T-helper 17 cell (primary cell): Measurements from ENCODE around the gene FAM13A. TPM values are rescaled to one million over a fixed set of nuclear protein-coding genes. Genes with fewer than 3 reads are reported as not detected.

Experiments used
- ATAC-seq: fragments of 150-1000 bp; cut with Tn5 transposase; 2 replicates; pipeline ENCODE4 v1.10.0; 2021; ENCODE audit warnings: mild to moderate bottlenecking, moderate library complexity
- DNase-seq, 3 donors: peaks; one replicate each; pipeline versions ENCODE4 v3.0.0 to v3.0.0-alpha.2; 2020 to 2021
- H3K9me3 ChIP-seq: one replicate; pipeline ENCODE4 v1.7.0; 2013; ENCODE audit warnings: low read length, mild to moderate bottlenecking; ENCODE audit not compliant: control insufficient read depth, poor library complexity, severe bottlenecking
- H3K27ac Mint-ChIP-seq: one replicate; pipeline ENCODE4 v1.8.0; 2022; ENCODE audit warnings: mild to moderate bottlenecking, moderate library complexity, mixed read lengths
- H3K27me3 Mint-ChIP-seq: one replicate; pipeline ENCODE4 v1.8.0; 2022; ENCODE audit warnings: mixed read lengths
- H3K36me3 Mint-ChIP-seq: one replicate; pipeline ENCODE4 v1.8.0; 2022; ENCODE audit warnings: low read depth, mixed read lengths
- H3K4me1 Mint-ChIP-seq: one replicate; pipeline ENCODE4 v1.8.0; 2022; ENCODE audit warnings: mild to moderate bottlenecking, mixed read lengths
- H3K4me3 Mint-ChIP-seq: one replicate; pipeline ENCODE4 v1.8.0; 2022; ENCODE audit warnings: mild to moderate bottlenecking, moderate library complexity, mixed read lengths
- total RNA-seq, 4 donors: library from RNA in 2 of 4; stranded (reverse) in 2 of 4; gene quantifications; one replicate each; pipeline ENCODE4 v1.2.3 and lab custom pipeline; 2022 to 2026

FAM13A gene
- total RNA-seq, 2 donors from 2014 or later, result 10.8 to 37.5 TPM

DNA sequence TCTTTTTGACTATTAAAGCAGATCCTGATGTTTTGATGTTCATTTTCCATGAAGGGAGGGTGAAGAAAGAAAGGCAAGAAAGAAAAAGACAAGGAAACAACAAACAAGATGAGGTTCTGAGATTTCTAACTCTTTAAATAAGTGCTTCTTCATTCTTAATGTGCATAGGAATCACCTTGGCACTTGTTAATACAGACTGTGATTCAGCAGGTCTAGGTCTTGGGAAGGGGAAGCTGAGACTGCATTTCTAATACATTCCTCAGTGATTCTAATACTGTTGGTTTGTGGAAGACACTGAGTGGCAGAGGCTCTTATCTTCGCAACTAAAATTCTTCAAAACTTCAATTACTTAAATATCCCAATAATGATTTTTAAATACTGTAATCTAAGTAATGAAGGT, 264.2 kb downstream of the FAM13A start:
- H3K4me1 Mint-ChIP-seq, result peaks cover 11% of the 10 kb centered on the region
- peaks cover 2% of the 10 kb centered on the region for H3K36me3 Mint-ChIP-seq
- peak overlapping the region; percentile 37 for H3K27ac Mint-ChIP-seq
- ATAC-seq, result no peak
- DNase-seq, result no peak
- H3K9me3 ChIP-seq, result no peaks in the 10 kb centered on the region
- no peaks in the 10 kb centered on the region for H3K27me3 Mint-ChIP-seq
- H3K4me3 Mint-ChIP-seq, result no peak overlapping the region

DNA sequence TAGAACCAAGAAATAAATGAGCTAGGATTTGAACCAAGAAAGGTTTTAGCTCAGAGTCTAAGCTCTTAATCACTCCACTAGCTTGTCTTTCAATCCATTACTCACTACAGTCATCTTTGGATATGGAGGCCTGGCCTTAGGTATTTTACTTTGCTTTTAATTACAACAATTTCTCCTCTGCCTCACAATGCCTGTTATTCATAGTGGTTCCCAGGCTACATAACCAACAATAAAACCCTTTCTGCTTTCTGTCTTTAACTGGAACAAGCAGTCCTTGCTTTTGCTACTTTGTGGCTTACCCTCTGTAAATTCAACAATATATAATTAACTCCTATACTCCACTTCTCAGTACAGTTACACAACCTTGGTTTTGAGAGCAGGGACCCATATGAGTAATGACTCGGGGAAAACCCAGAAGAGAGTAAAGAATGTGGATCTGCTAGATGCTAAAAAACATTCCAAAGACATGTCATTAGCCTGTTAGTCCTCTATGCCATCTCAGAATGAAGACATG, 264.7 kb downstream of the FAM13A start:
- Mint-ChIP-seq H3K27me3 (no peaks in the 10 kb centered on the region), H3K4me1 (peaks cover 11% of the 10 kb centered on the region), H3K36me3 (peaks cover 2% of the 10 kb centered on the region), H3K27ac (peak overlapping the region; percentile 37), H3K4me3 (no peak overlapping the region)
- DNase-seq (no peak), ATAC-seq (peak; percentile 52)
- H3K9me3 ChIP-seq, result no peaks in the 10 kb centered on the region

DNA sequence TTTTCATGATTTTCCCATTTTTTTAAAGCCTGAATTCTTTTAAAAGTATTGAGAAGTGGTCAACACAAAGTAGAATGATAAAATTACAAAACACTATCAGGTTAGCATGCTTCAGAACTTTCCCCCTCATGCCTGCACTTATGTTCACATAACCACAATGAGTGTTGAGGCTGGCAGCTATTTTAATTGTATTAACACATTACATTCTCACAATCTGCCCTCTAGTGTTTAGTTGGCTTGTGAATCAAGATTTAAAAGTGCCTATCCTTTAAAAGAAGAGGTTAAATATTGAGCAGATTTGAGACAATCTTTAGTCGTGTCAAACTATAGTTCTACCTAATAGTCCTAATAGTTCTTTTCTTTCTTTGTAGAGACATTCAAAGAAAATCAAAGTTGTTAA, 265.7 kb downstream of the FAM13A start:
- H3K4me3 Mint-ChIP-seq, result no peak overlapping the region
- no peak overlapping the region for H3K27ac Mint-ChIP-seq
- no peaks in the 10 kb centered on the region for H3K9me3 ChIP-seq
- no peaks in the 10 kb centered on the region for H3K27me3 Mint-ChIP-seq
- peaks cover 2% of the 10 kb centered on the region for H3K36me3 Mint-ChIP-seq
- peaks cover 11% of the 10 kb centered on the region for H3K4me1 Mint-ChIP-seq
- DNase-seq (no peak), ATAC-seq (no peak)

DNA sequence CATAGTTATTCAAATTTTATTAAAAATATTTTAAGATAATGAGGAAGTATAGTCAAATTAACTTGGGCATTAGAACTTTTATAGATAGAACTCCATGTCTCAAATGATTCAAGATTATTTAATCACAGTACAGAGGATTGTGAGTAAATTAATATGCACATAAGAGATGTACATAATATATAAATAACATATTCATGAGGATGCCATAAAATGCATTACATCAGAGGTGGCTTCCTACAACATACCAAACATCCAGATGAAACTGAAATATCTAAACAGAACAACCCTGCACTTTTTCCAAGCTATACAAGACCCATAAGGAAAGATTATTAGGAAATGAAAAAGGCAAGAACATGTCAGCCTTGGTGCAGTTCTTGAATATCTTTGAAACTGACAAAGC, 268.1 kb downstream of the FAM13A start:
- ATAC-seq (no peak), DNase-seq (no peak)
- Mint-ChIP-seq H3K4me3 (no peak overlapping the region), H3K27me3 (no peaks in the 10 kb centered on the region), H3K36me3 (peaks cover 7% of the 10 kb centered on the region), H3K27ac (no peak overlapping the region), H3K4me1 (peaks cover 13% of the 10 kb centered on the region)
- no peaks in the 10 kb centered on the region for H3K9me3 ChIP-seq

DNA sequence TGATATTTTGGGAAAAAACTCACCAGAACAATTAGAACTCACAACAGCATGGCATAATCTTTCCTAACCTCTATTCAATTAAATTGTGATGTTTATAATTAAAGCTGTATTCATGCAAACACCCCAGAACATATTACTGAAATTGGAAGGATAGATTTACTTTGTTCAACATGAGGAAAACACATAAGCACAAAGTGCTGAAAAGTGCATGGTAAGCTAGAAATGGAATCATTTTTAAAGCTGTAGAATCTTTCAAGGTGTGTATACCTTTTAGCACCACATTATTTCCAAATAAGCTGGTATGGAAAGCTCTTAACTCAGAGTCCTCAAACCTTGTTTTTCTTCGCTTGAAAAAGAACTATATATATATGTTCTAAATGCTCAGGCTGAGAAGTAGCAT, 268.6 kb downstream of the FAM13A start:
- H3K36me3 Mint-ChIP-seq, result peaks cover 7% of the 10 kb centered on the region
- ATAC-seq (no peak), DNase-seq (no peak)
- no peaks in the 10 kb centered on the region for H3K27me3 Mint-ChIP-seq
- H3K4me3 Mint-ChIP-seq, result no peak overlapping the region
- H3K9me3 ChIP-seq, result no peaks in the 10 kb centered on the region
- H3K4me1 Mint-ChIP-seq, result peaks cover 13% of the 10 kb centered on the region
- no peak overlapping the region for H3K27ac Mint-ChIP-seq

DNA sequence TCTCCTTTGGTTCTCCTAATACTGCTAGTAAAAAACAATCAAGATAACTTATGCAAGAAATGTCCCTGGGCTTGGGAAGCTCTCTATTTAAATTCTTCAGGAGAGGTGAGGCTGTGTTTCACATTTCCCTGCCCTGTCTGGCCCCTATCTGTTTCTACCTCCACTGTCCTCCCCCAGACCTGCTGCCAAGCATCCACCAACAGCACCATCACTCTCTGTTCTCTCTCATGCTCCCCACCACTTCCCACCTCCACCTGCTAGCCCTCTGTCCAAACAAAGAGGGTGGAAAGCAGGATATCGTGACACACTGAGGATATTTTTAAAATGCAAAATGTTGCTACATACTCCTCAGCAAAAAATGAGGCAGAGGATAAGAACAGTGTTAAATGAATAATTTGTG, 271.0 kb downstream of the FAM13A start:
- DNase-seq, result no peak
- peaks cover 5% of the 10 kb centered on the region for H3K4me1 Mint-ChIP-seq
- no peaks in the 10 kb centered on the region for H3K9me3 ChIP-seq
- no peak for ATAC-seq
- no peak overlapping the region for H3K27ac Mint-ChIP-seq
- H3K27me3 Mint-ChIP-seq, result no peaks in the 10 kb centered on the region
- no peak overlapping the region for H3K4me3 Mint-ChIP-seq
- H3K36me3 Mint-ChIP-seq, result peaks cover 7% of the 10 kb centered on the region

DNA sequence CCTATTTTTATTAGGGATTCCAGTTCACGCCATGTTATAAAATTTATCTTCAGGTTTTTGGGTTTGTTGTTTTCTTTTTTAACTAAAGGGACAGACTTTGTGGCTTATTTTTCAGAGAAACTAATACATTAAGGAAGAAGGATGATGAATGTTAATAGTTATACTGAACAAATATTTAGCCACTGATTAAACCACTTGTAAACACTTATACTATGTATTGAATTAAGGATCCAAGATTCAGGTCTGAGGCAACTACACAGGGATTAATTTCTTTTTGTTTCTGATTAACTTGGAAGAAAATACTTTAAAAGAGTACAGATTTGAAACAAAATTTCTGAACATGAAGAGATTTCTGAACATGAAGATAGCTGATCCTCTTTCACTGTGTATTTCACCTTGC, 276.6 kb downstream of the FAM13A start:
- H3K36me3 Mint-ChIP-seq, result peaks cover 2% of the 10 kb centered on the region

DNA sequence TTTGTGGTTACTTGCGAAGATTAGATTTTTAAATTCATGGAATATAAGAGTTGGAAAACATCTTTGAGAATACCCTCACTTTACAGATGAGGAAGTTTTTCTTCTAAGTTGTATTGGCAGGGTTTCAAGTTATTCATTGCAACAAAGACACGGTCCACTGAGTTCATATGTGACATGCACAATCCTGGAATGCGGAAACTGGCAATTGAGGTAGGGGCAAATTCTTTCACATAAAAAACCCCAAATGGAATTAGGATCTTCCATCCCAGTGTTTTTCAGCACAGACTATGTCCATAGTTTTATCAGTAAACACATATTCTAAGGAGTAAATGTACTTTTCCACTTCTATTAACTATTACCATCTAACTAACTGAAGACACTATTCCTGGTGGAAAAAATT, 277.6 kb downstream of the FAM13A start:
- Mint-ChIP-seq H3K4me3 (no peak overlapping the region), H3K4me1 (no peaks in the 10 kb centered on the region), H3K36me3 (no peaks in the 10 kb centered on the region), H3K27me3 (no peaks in the 10 kb centered on the region), H3K27ac (no peak overlapping the region)
- H3K9me3 ChIP-seq, result no peaks in the 10 kb centered on the region
- ATAC-seq, result no peak
- no peak for DNase-seq

More for the DNA sequence above, 276.6 kb downstream of the FAM13A start:
- Mint-ChIP-seq H3K4me3 (no peak overlapping the region), H3K4me1 (peaks cover 1% of the 10 kb centered on the region), H3K27me3 (no peaks in the 10 kb centered on the region), H3K27ac (no peak overlapping the region)
- DNase-seq (no peak), ATAC-seq (no peak)
- H3K9me3 ChIP-seq, result no peaks in the 10 kb centered on the region

DNA sequence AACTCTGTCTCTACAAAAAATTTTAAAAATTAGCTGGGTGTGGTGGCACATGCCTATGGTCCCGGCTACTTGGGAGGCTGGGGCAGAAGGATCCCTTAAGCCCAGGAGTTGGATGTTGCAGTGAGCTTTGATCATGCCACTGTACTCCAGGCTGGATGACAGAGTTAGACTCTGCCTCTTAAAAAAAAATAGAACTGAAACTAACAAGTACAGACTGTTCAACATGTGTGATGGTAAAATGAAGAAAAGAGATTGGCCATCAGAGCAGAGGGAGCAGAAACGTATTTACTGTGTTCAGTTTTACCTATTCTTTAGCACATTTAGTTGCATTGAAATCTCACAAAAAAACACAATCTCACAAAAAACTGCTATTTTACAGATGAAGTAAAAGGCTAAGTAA, 281.5 kb downstream of the FAM13A start:
- no peak overlapping the region for H3K4me3 Mint-ChIP-seq
- H3K27me3 Mint-ChIP-seq, result no peaks in the 10 kb centered on the region
- DNase-seq, result no peak
- H3K9me3 ChIP-seq, result no peaks in the 10 kb centered on the region
- no peak overlapping the region for H3K27ac Mint-ChIP-seq
- ATAC-seq, result no peak
- H3K36me3 Mint-ChIP-seq, result peaks cover 2% of the 10 kb centered on the region
- no peaks in the 10 kb centered on the region for H3K4me1 Mint-ChIP-seq

DNA sequence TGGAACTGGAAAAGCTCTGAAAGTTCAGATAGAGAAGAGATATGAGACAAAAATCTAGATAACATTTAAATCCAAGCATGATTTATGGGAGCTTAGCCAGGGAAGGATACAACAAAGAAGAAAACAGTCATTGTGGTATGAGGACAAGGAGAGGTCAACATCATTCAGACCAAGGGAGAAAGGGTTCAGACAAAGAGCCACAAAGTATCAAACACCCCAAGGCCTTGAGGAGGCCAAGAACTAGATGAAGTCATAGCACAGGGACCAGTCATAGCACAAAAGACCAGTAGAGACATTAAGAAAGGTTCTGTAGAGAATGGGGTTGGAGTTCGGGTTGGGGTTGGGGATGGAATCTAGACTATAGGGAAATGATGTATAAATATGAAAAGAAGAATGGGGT, 282.0 kb downstream of the FAM13A start:
- ATAC-seq (no peak), DNase-seq (no peak)
- Mint-ChIP-seq H3K27ac (no peak overlapping the region), H3K4me3 (no peak overlapping the region), H3K4me1 (no peaks in the 10 kb centered on the region), H3K36me3 (peaks cover 2% of the 10 kb centered on the region), H3K27me3 (no peaks in the 10 kb centered on the region)
- H3K9me3 ChIP-seq, result no peaks in the 10 kb centered on the region

DNA sequence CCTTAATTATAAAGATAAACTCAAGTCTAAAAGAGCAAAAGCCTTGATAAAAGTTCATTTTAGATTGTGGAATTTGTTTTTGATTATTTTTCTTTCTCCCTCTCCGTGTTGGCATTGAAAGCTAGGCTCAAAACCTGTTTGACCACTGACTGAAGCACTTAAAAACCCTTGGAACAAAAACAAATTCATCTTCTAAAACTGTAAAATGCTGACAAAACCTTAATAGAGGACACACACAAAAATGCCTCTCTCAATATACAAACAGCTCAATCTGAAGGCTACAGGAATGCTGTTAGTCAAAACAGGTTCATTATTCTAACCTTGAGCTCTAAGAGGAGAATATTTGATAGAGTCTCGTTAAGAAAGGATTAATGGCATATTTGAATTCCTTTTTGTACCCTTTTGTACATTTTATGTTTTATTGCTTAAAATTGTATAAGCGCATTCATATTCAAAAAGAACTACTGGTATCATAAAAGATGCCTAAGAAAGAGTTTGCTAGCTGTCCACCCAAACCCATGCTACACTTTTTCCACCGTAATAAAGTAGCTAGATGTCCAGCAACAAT, 285.0 kb downstream of the FAM13A start:
- Mint-ChIP-seq H3K36me3 (peaks cover 6% of the 10 kb centered on the region), H3K4me3 (no peak overlapping the region), H3K4me1 (no peaks in the 10 kb centered on the region), H3K27me3 (no peaks in the 10 kb centered on the region), H3K27ac (no peak overlapping the region)
- no peak for ATAC-seq
- no peaks in the 10 kb centered on the region for H3K9me3 ChIP-seq
- DNase-seq, result no peak

DNA sequence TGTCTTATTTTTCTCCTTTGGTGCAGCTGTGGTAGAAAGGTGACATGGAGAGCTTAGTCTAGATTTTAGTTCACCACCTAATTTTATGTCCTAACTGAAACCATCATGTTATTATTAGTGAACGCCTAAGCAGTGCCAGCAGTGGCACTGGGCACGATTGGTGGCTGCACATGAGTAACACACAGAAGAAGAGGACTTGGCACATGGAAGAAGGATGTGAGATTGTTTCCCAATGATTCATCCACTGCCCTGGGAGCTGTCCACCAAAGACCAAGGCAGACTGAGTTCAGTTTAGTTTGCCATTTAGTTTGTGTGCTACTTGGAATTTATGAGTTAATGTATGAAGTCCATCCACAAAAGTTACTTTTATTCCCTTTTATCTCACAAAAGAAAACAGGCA, 291.3 kb downstream of the FAM13A start:
- Mint-ChIP-seq H3K27ac (no peak overlapping the region), H3K27me3 (peaks cover 9% of the 10 kb centered on the region), H3K4me3 (no peak overlapping the region), H3K36me3 (peaks cover 12% of the 10 kb centered on the region), H3K4me1 (peaks cover 11% of the 10 kb centered on the region)
- DNase-seq (no peak), ATAC-seq (no peak)
- no peaks in the 10 kb centered on the region for H3K9me3 ChIP-seq

DNA sequence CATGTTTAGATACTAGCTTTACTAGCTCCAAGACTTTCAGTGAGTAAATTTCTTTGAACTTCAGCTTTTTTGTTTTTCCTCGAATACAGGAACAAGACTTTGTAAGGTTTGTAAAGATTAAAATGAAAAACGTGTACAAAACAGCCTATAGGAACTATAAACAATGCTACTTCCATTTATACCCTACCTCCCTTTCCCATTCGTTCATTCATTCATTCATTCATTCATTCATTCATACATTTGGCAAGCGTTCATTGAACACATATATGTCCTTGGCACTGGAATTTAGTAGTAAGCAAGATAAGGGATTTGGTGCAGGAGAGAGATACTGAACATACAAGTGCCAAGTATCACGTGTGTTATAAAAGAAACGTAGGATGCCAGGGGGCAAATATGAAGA, 293.9 kb downstream of the FAM13A start:
- DNase-seq (no peak), ATAC-seq (no peak)
- peaks cover 10% of the 10 kb centered on the region for H3K36me3 Mint-ChIP-seq
- no peaks in the 10 kb centered on the region for H3K9me3 ChIP-seq
- no peak overlapping the region for H3K27ac Mint-ChIP-seq
- H3K27me3 Mint-ChIP-seq, result peaks cover 9% of the 10 kb centered on the region
- no peak overlapping the region for H3K4me3 Mint-ChIP-seq
- H3K4me1 Mint-ChIP-seq, result peaks cover 11% of the 10 kb centered on the region

DNA sequence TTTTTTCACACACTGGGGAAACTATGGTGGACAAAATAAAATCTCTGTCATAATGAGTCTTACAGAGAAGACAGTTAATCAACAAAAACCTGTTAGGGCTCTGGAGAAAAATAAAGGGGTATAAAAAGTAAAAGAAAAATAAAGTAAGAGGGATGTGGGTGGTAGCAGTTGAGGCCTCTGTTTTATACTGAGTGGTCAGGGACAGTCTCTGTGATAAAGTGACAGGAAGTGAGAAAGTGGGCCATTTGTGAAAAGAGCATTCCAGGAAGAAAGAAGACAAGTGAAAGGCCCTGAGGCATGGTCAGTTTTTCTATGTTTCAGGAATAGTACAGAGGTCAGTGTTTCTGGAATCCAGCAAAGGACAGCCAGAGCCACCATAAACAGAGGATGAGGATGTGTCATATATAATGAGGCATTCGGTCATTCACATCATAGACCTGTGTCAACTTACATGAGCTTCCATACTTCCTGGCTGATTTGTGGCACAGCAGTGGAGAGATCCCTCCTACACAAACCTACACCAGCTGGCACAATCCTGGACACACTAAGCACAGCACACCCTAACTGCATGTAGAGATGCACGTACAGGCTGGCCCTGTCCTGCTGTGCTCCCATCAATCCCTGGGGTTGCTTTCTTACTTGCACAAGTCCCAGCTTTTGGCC, 295.0 kb downstream of the FAM13A start:
- DNase-seq (no peak), ATAC-seq (no peak)
- H3K4me3 Mint-ChIP-seq, result no peak overlapping the region
- no peaks in the 10 kb centered on the region for H3K9me3 ChIP-seq
- H3K36me3 Mint-ChIP-seq, result peaks cover 8% of the 10 kb centered on the region
- peaks cover 11% of the 10 kb centered on the region for H3K4me1 Mint-ChIP-seq
- H3K27ac Mint-ChIP-seq, result peak overlapping the region; percentile 61
- peaks cover 9% of the 10 kb centered on the region for H3K27me3 Mint-ChIP-seq
